ENCODE measurements around the gene GSTP1. TPM values are rescaled to one million over a fixed set of nuclear protein-coding genes. Genes with fewer than 3 reads are reported as not detected.

GSTP1 gene
- total and polyA plus RNA-seq, 9 of the 15 experiments (the other 6 are each of a cell fraction or from before 2014, with no cell fraction given) = 592 to 2,150 (median 1,204) TPM

DNA sequence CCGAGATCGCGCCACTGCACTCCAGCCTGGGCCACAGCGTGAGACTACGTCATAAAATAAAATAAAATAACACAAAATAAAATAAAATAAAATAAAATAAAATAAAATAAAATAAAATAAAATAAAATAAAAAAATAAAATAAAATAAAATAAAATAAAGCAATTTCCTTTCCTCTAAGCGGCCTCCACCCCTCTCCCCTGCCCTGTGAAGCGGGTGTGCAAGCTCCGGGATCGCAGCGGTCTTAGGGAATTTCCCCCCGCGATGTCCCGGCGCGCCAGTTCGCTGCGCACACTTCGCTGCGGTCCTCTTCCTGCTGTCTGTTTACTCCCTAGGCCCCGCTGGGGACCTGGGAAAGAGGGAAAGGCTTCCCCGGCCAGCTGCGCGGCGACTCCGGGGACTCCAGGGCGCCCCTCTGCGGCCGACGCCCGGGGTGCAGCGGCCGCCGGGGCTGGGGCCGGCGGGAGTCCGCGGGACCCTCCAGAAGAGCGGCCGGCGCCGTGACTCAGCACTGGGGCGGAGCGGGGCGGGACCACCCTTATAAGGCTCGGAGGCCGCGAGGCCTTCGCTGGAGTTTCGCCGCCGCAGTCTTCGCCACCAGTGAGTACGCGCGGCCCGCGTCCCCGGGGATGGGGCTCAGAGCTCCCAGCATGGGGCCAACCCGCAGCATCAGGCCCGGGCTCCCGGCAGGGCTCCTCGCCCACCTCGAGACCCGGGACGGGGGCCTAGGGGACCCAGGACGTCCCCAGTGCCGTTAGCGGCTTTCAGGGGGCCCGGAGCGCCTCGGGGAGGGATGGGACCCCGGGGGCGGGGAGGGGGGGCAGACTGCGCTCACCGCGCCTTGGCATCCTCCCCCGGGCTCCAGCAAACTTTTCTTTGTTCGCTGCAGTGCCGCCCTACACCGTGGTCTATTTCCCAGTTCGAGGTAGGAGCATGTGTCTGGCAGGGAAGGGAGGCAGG, at the start of gene GSTP1 (continued):
- TF ChIP-seq, protein P1, sequence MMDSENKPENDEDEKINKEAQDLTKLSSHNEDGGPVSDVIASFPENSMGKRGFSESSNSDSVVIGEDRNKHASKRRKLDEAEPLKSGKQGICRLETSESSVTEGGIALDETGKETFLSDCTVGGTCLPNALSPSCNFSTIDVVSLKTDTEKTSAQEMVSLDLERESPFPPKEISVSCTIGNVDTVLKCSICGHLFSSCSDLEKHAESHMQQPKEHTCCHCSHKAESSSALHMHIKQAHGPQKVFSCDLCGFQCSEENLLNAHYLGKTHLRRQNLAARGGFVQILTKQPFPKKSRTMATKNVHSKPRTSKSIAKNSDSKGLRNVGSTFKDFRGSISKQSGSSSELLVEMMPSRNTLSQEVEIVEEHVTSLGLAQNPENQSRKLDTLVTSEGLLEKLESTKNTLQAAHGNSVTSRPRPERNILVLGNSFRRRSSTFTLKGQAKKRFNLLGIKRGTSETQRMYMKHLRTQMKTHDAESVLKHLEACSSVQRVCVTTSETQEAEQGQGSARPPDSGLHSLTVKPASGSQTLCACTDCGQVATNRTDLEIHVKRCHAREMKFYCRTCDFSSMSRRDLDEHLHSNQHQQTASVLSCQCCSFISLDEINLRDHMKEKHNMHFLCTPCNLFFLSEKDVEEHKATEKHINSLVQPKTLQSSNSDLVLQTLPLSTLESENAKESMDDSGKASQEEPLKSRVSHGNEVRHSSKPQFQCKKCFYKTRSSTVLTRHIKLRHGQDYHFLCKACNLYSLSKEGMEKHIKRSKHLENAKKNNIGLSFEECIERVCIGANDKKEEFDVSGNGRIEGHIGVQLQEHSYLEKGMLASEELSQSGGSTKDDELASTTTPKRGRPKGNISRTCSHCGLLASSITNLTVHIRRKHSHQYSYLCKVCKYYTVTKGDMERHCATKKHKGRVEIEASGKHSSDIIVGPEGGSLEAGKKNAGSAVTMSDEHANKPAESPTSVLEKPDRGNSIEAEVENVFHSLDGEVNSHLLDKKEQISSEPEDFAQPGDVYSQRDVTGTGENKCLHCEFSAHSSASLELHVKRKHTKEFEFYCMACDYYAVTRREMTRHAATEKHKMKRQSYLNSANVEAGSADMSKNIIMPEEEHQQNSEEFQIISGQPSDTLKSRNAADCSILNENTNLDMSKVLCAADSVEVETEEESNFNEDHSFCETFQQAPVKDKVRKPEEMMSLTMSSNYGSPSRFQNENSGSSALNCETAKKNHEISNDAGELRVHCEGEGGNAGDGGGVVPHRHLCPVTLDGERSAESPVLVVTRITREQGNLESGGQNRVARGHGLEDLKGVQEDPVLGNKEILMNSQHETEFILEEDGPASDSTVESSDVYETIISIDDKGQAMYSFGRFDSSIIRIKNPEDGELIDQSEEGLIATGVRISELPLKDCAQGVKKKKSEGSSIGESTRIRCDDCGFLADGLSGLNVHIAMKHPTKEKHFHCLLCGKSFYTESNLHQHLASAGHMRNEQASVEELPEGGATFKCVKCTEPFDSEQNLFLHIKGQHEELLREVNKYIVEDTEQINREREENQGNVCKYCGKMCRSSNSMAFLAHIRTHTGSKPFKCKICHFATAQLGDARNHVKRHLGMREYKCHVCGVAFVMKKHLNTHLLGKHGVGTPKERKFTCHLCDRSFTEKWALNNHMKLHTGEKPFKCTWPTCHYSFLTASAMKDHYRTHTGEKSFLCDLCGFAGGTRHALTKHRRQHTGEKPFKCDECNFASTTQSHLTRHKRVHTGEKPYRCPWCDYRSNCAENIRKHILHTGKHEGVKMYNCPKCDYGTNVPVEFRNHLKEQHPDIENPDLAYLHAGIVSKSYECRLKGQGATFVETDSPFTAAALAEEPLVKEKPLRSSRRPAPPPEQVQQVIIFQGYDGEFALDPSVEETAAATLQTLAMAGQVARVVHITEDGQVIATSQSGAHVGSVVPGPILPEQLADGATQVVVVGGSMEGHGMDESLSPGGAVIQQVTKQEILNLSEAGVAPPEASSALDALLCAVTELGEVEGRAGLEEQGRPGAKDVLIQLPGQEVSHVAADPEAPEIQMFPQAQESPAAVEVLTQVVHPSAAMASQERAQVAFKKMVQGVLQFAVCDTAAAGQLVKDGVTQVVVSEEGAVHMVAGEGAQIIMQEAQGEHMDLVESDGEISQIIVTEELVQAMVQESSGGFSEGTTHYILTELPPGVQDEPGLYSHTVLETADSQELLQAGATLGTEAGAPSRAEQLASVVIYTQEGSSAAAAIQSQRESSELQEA (IDR thresholded peaks at IDR 0.05; ENCODE audit: low read depth) = no peak
- TF ChIP-seq ATF7 (IDR thresholded peaks at IDR 0.05) (peak; percentile 83), ATF4 (CRISPR knock-in tag; IDR thresholded peaks at IDR 0.05) (no peak), LARP7 (IDR thresholded peaks at IDR 0.05) (no peak), POU5F1 (IDR thresholded peaks at IDR 0.05; ENCODE audit: borderline replicate concordance, low read depth, low read length, partially characterized antibody) (no peak), ATF6 (CRISPR knock-in tag; IDR thresholded peaks at IDR 0.05) (no peak; the same call in 1 of the 2 replicates), SREBF1 (IDR thresholded peaks at IDR 0.05; ENCODE audit: borderline replicate concordance, low read depth, low read length) (no peak), TAF15 (IDR thresholded peaks at IDR 0.05; ENCODE audit: low read depth, low read length) (no peak), FOXA3 (CRISPR knock-in tag; conservative IDR thresholded peaks at IDR 0.05 in 1 of 2, IDR thresholded peaks at IDR 0.05 in 1 of 2) (peak in 1 of 2 experiments; percentile 68; a peak in 2 of 4 replicates), ZNF277 (CRISPR knock-in tag; IDR thresholded peaks at IDR 0.05; ENCODE audit: borderline replicate concordance) (no peak)
- TF ChIP-seq, protein P2, sequence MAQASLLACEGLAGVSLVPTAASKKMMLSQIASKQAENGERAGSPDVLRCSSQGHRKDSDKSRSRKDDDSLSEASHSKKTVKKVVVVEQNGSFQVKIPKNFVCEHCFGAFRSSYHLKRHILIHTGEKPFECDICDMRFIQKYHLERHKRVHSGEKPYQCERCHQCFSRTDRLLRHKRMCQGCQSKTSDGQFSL (CRISPR knock-in tag; IDR thresholded peaks at IDR 0.05) = no peak
- TF ChIP-seq, protein P2 (tag; IDR thresholded peaks at IDR 0.05) = no peak; a peak in 1 of 4 replicates
